HL-60 (cell line): ENCODE measurements around the gene GATD1.

Source experiments
- DNase-seq, 2 experiments: peaks; one replicate each; pipeline ENCODE4 v3.0.0-alpha.2; 2010 to 2020; ENCODE audit warnings: low read depth in 1 of 2, low spot score in 1 of 2
- H3K27ac ChIP-seq: fragments of 250-450 bp; sonication (Bioruptor Pico); replicated peaks from 2 replicates; pipeline ENCODE4 v1.5.1; 2020; ENCODE audit warnings: mild to moderate bottlenecking, moderate library complexity
- H3K27me3 ChIP-seq: fragments of 250-450 bp; sonication (Bioruptor Pico); 2 replicates; pipeline ENCODE4 v1.5.1; 2021; ENCODE audit warnings: mild to moderate bottlenecking, moderate library complexity; ENCODE audit not compliant: insufficient read depth, poor library complexity, severe bottlenecking
- H3K4me3 ChIP-seq: replicated peaks from 2 replicates; pipeline ENCODE4 v1.5.1; 2011; ENCODE audit warnings: mild to moderate bottlenecking, control low read depth, low read length; ENCODE audit not compliant: insufficient read depth
- CTCF ChIP-seq: IDR thresholded peaks from one replicate; pipeline ENCODE4 v1.5.1; 2011; ENCODE audit warnings: low read length, control low read depth, inconsistent platforms; ENCODE audit not compliant: insufficient read depth
- GABPA ChIP-seq: IDR thresholded peaks from 2 replicates; pipeline ENCODE4 v1.6.1; 2012; ENCODE audit warnings: low read depth
- POLR2AphosphoS5 ChIP-seq: IDR thresholded peaks from 2 replicates; pipeline ENCODE4 v1.6.1; 2012; ENCODE audit warnings: low read depth
- REST ChIP-seq: IDR thresholded peaks from 2 replicates; pipeline ENCODE4 v1.6.1; 2012; ENCODE audit warnings: low read depth; ENCODE audit not compliant: insufficient replicate concordance
- SPI1 ChIP-seq: IDR thresholded peaks from 2 replicates; pipeline ENCODE4 v1.6.1; 2012; ENCODE audit warnings: low read depth, mild to moderate bottlenecking, borderline replicate concordance

The GATD1 gene

GRCh38 chr11:733072-733471 is 44.2 kb downstream of the GATD1 start:
- DNase-seq: peak in 1 of 2 experiments; percentile 47
- TF ChIP-seq SPI1 (no peak), REST (no peak), CTCF (no peak), GABPA (no peak), POLR2AphosphoS5 (no peak)
- no peak overlapping the region for H3K27ac ChIP-seq

GRCh38 chr11:729492-730074 is 47.7 kb downstream of the GATD1 start:
- Histone ChIP-seq H3K4me3 (no peak overlapping the region; the same call in 1 of the 2 replicates), H3K27me3 (no peaks in the 10 kb centered on the region), H3K27ac (peak overlapping the region; percentile 83)
- peak; percentile 85 for TF ChIP-seq SPI1
- no peak for TF ChIP-seq CTCF
- no peak for TF ChIP-seq REST
- no peak; the same call in 1 of the 2 replicates for TF ChIP-seq POLR2AphosphoS5
- DNase-seq: peak; percentile 45 to 71

More at GRCh38 chr11:733072-733471, 44.2 kb downstream of the GATD1 start:
- Histone ChIP-seq H3K27me3 (no peaks in the 10 kb centered on the region), H3K4me3 (no peak overlapping the region)

- peak overlapping the region; percentile 83 for H3K27ac ChIP-seq
- no peak for DNase-seq
- H3K27me3 ChIP-seq: no peaks in the 10 kb centered on the region
- no peak overlapping the region; the same call in 1 of the 2 replicates for H3K4me3 ChIP-seq
- TF ChIP-seq REST (no peak), CTCF (no peak), POLR2AphosphoS5 (no peak), SPI1 (no peak), GABPA (no peak)
Observed at GRCh38 chr11:728901-729491, 48.3 kb downstream of the GATD1 start.
